ENCODE results near the gene ZNF516.

- no peak for TF ChIP-seq CTCF (IDR thresholded peaks at IDR 0.05; ENCODE audit: low read length)
- no peak for TF ChIP-seq EZH2 (IDR thresholded peaks at IDR 0.05; ENCODE audit: borderline replicate concordance, low read length)
These were observed 172.4 kb downstream of the ZNF516 start for GRCh38 chr18:76322686-76323085.

All from OCI-LY1 (cell line).